ENCODE results near the gene FZD10.

Gene FZD10

DNA sequence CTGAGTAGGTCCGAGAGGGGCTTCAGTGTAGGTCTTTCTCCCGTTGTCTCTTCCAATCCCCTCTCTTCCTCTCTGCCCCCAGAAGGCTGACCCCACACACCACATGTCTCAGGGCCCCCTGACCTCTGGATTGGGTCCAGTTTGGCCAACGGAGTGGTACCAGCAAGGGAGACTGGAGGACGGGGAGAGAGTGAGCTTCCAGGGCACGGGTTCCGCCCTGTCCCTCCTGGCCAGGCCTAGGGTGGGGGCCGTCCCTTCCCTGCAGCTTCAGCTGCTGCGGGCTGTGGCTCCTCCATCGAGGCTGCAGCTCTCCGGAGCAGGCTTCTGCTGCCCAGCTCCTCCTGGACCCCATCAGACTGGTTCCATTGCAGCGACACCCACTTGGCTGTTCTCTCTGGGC, 17.4 kb downstream of the FZD10 start:
- no peak for DNase-seq (ENCODE audit: low spot score)

GRCh38 chr12:130181211-130181610, 18.9 kb downstream of the FZD10 start:
- DNase-seq (ENCODE audit: low spot score), result no peak

- no peak for DNase-seq (ENCODE audit: low spot score)
Observed at GRCh38 chr12:130183585-130184370, 21.5 kb downstream of the FZD10 start.

- DNase-seq (ENCODE audit: low spot score), result no peak
Observed at GRCh38 chr12:130184404-130185090, 22.3 kb downstream of the FZD10 start.

GRCh38 chr12:130185455-130186391, 23.5 kb downstream of the FZD10 start:
- DNase-seq (ENCODE audit: low spot score), result no peak

DNA sequence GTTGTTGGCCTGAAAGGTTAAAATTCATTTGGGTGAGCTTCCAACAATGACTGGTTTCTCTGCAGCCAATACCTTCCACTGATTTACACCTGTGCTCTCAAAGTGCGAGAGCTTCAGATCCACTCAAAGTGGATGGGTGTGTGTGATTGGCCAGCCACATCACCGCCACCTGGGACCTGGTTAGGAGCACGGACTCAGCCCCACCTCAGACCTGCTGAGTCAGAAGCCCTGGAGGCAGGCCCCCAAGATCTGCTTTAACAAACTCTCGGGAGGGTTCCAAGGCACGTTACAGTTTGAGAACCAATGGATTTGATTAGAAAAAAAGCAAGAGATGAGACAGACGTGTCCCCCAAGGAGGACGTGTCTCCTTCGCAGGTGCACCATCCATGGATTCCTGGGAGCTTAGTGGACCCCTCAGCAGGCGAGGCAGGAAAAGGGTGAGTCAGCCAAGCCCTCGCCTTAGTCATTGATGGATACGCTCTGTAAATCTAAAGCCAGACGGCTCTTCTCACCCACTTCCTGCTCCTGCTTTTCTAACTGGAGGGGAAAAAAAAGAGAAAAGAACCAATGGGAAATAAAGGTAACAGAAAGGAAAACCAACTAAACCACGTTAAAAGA, 24.5 kb downstream of the FZD10 start:
- DNase-seq (ENCODE audit: low spot score), result no peak

GRCh38 chr12:130192642-130193345, 30.5 kb downstream of the FZD10 start:
- DNase-seq (ENCODE audit: low spot score), result no peak

DNA sequence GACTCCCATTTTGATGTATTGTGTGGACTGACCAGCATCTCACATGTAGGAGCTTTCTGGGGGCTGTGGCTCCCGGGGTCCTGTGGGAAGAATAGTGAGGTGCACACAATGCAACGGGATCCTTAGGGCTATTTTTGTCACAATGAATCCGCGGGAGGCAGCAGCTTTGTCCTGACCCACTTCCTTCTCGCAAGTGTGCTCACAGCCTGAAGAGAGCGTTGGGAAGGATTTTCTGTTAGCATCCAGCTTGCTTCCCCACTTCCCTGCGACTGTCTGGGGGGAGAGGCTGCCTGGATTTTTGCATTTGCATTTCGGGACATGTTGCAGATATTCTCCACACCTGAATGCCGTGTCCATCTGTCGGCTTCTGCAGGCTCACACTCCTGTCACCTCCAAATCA, 31.9 kb downstream of the FZD10 start:
- no peak for DNase-seq (ENCODE audit: low spot score)

DNA sequence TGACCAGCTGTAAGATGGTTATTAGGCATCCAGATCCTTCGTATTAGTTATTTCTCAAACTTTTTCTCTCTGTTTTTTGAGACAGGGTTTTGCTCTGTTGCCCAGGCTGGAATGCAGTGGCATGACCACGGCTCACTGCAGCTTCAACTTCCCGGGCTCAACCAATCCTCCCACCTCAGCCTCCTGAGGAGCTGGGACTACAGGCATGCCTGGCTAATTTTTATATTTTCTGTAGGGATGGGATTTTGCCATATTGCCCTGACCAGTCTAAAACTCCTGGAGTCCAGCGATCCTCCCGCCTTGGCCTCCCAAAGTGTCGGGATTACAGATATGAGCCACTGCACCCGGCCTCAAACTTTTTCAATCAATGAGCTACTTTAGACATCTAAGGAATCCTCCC, 33.1 kb downstream of the FZD10 start:
- DNase-seq (ENCODE audit: low spot score), result no peak

DNA sequence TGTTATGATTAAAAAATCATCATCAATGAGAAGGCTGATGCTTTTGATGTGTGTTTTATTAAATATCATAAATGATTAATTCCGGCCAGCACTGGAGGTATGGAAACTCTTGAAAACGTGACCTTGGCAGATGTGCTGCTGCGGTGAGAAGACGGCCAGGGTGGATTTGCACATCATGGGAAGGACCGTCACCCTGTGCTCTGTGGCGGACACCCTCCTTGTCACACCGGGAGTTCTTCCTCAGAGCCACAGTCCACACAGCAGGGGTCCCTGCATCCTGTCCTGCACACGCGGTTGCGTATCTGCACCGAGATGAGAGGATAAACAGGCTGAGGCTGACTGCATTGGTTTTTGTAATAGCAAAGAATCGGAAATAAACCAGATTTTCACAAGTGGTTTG, 33.5 kb downstream of the FZD10 start:
- DNase-seq (ENCODE audit: low spot score), result no peak

- no peak for DNase-seq (ENCODE audit: low spot score)
Observed at GRCh38 chr12:130196827-130197226, 34.6 kb downstream of the FZD10 start.

- DNase-seq (ENCODE audit: low spot score), result no peak
Observed at GRCh38 chr12:130198026-130198662, 35.9 kb downstream of the FZD10 start.

GRCh38 chr12:130198663-130199060, 36.4 kb downstream of the FZD10 start:
- no peak for DNase-seq (ENCODE audit: low spot score)

DNA sequence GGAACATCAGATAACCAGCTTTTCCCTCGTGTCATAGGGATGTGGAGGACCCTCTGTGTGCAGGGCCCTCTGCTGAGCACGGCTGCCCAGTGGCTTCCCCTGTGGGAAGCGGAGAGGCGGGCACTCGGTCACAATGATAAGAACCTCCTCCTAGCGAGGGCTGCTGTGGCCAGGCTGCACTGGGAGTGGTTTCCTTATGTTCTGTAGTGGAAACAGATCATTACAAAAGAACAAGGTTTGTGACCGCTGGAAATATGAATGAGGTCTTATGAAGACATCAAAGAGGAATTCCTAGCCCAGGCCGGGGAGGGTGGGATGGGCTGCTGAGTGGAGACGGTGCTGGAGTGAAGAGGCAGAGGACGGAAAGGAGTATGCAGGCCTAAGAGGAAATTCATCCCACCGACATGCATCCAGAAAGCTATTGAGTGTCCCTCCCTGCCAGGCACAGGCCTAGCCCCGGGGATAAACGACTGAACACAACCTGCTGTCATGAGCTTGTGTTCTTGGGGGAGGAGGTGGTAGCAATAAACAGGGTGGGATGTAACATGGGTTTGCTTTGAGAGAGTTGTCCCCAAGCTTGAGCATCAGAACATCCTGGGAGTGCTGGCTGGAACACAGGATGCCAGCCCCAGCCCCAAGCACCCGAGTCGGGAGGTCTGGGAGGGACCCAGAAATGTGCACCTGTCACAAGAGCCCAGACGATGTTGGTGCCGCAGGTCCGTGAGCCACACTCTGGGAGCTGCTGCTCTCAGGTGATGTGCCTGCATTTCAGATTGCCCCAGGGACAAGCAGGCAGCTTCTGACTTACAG, 37.5 kb downstream of the FZD10 start:
- DNase-seq (ENCODE audit: low spot score), result no peak

DNA sequence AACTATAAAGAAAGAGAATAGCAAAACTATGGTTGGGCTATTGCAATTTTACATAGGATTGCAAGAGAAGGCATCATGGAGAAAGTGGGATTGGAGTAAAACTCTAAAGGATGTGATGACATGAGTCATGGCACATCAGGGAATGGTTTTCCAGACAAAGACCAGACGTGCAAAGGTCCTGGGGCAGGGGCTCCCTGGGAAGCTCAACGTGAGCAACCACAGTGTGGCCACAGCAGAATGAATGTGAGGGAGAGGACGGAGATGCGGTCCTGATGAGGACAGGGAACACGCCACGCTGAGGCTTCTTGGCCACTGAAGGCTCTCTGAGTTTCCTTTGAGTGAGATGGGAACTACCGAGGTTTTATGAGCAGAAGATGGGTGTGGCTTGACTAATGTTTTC, 38.2 kb downstream of the FZD10 start:
- DNase-seq (ENCODE audit: low spot score), result no peak

GRCh38 chr12:130201037-130201436, 38.8 kb downstream of the FZD10 start:
- no peak for DNase-seq (ENCODE audit: low spot score)

DNA sequence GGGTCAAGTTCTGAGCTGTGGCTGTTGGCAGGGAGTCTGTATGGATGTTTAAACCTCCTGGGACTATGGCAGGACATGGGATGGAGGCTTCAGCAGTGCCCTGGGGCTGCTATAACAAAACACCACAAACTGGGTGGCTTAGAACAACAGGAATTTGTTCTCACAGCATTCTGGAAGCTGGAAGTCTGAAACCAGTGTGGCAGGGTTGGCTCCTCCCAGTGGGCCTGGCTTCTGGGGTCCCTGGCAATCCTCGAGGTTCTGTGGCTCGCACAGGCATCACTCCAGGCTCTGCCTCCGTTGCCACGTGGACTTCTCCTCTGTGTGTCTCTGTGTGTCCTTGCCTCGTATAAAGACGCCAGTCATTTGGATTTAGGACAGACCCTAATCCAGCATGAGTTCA, 39.9 kb downstream of the FZD10 start:
- DNase-seq (ENCODE audit: low spot score), result no peak

DNA sequence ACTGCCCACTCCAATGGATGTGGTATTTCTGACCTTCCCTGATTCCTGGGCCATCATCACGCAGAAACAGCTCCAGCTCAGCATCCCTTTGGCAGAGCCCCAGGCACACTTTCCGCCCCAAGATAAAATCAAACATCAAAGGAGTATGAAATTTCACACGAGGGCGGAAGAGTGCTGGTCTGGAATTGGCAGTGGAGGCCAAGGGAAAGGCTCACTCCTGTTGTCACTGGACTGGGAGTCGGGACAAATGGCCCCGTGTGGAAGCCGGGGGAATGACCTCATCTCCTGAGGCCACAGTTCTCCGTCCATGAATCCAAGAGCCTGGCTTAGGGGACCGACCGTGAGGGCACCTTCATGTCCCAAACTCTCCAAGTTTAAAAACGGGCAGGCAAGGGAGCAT, 40.9 kb downstream of the FZD10 start:
- no peak for DNase-seq (ENCODE audit: low spot score)

DNA sequence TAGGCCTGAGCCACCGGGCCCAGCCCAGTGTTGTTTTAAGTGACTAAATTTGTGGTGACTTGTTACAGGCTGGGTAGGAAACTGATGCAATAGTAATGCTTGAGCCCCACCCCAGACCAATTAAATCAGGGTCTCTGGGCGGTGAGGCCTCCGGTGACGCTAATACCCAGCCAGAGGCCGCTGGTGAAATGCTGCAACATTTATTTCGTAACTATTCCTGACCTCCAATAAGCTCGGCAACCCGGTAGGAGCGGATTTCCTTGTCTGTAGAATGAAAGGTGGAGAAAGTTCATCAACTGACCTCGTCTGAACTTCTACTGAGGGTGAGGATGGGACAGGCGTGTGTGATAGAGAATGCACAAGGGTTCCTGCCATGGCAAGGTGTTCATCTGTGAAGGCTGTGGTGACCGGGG, 42.3 kb downstream of the FZD10 start:
- DNase-seq (ENCODE audit: low spot score), result no peak

- no peak for DNase-seq (ENCODE audit: low spot score)
Observed at GRCh38 chr12:130205495-130205894, 43.2 kb downstream of the FZD10 start.
